Activated CD4-positive, alpha-beta T cell treated with anti-CD3 and anti-CD28 coated beads for 24 hours (primary cell): ENCODE results near the gene TBC1D24.
A peak's percentile ranks its signal among the peaks of the same experiment; 100 is the strongest.

Experiments
- DNase-seq, 2 donors: peaks; one replicate each; pipeline ENCODE4 v3.0.0-alpha.2; 2020; ENCODE audit warnings: low read depth in 2 of 2

TBC1D24 gene

DNA sequence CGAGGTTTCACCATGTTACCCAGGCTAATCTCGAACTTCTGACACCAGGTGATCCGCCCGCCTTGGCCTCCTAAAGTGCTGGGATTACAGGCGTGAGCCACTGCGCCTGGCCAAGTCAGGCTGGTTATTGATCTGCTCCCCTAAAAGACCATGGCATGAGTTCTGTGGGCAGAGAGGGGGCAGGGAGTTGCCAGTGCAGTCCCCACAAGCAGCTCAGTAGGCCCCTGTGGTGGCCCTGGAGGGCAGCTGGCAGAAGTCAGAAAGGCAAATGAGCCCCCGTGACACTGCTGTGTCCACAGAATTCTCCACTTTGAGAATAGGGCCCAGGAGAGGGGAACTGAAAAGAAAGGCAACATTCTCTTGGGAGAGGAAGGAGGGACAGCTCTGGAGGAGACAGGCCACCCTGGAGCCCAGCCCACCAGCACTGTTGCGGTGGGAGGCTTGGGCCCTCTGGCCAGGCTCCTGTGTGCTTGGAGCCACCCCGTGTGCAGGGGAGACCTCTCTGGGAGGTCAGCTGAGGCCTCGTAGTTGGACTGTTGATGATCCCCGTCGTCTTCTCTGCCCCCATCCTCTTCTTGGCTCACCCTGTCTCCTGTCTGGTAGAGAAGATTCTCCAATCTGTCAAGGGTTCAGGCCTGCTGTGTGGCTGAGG is 43.2 kb downstream of the TBC1D24 start:
- no peak for DNase-seq

DNA sequence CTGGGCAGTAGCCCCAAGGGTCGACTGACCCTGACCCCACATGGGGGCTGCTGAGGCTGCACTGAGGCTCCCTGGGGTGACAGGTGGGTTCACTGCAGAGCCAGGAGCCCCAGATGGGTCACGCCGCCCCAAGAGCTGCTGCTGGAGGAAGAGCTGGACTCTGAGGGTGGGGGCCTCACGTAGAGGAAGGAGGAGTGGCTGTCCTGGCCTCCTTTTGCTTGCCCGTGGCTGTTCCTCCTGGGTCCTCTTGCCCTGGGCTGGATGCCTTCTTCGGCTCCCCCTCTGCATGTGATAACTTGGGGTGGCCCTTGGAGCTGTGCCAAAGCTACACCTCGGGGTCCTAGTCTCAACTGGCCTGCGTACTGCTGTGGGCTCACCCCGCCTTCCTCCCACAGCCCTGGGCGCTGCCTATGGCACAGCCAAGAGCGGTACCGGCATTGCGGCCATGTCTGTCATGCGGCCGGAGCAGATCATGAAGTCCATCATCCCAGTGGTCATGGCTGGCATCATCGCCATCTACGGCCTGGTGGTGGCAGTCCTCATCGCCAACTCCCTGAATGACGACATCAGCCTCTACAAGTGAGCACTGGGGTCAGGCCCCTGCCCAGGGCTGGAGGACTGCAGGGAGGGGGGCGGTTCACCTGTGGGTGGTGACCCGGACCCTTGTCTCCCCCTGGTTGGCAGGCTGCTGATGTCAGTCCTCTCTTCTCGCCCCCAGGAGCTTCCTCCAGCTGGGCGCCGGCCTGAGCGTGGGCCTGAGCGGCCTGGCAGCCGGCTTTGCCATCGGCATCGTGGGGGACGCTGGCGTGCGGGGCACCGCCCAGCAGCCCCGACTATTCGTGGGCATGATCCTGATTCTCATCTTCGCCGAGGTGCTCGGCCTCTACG is 44.1 kb downstream of the TBC1D24 start:
- DNase-seq = no peak

DNA sequence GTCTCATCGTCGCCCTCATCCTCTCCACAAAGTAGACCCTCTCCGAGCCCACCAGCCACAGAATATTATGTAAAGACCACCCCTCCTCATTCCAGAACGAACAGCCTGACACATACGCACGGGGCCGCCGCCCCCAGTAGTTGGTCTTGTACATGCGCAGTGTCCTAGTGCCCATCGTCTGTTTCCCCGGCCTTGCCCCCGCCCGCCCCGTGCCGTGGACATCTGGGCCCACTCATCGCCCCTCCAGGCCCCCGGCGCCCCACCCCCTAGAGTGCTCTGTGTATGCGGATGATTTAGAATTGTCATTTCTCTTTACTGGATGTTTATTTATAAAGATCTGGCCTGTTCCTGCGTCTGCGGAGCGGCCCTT is 44.8 kb downstream of the TBC1D24 start:
- no peak for DNase-seq

DNA sequence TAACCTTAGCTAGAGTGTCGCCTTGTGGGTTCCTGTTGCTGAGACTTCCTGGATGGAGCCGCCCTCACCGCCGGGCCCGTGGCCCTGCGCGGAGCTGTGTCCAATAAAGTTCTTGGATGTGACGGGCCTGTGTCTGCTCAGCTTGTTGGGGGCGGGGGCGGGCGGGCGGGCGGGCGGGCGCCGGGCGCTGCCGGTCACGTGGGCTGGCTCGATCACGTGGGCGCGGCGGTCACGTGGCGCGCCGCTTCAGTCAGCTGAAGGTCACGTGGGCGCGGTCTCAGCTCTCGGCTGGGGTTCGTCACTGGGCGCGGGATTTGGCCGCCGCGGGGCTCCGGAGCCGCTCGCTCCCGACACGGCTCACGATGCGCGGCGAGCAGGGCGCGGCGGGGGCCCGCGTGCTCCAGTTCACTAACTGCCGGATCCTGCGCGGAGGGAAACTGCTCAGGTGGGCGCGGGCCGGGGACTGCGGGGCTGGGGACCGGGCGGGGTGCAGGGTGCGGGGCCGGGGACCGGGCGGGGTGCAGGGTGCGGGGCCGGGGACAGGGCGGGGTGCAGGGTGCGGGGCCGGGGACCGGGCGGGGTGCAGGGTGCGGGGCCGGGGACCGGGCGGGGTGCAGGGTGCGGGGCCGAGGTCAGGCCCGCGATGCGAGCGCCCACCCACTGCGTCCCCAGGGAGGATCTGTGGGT is 45.3 kb downstream of the TBC1D24 start, which contains the start of gene AMDHD2:
Gene AMDHD2 (plus strand): TSS at position 275 of the 687 bp plus-strand sequence. CDS start 88 bp downstream, at position 363.
- DNase-seq = peak; percentile 81 to 83

DNA sequence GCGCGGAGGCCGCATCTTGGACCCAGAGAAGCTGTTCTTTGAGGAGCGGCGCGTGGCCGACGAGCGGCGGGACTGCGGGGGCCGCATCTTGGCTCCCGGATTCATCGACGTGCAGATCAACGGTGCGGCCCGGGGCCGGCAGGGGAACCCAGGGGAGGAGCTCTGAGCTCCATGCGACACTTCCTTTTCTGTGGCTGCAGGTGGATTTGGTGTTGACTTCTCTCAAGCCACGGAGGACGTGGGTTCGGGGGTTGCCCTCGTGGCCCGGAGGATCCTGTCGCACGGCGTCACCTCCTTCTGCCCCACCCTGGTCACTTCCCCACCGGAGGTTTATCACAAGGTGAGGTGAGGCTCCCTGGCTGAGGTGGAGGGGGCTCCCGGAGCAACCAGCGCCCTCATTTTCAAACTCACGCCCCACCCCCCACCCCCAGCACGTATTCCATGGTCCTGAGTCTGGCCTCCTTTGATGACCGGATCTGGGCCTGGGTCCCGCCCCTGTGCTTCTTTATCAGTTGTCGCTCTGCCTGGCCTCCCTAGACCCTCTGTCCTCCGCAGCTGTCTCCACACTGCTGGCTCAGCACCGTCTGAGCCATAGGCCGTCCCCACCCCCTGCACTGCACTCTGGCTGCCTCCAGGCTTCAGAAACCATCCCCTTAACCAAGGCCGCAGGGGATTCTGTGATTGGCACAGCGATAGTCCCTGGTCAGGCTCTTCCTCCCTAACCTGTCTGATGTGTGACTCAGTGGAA is 46.0 kb downstream of the TBC1D24 start:
- no peak for DNase-seq

DNA sequence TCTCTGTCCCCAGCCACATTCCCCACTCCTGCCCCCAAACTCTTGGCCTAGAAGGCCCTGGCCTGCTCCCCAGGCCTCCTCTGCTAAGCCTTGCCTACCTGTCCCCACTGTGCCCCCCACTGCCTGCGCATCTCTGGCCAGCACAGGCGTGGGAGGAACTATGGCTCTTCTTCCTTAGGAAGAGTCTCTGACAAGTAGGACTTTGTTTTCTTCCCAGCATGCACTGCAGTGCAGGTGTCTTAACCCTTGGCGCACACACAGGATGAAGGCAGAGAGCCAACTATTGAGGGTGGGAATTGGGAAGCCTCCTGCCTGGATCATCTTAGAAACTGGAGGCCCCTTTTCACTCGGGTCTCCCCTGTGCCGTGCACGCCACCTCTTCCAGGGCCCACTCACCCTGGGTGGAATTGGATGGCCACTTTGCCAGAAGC is 48.9 kb downstream of the TBC1D24 start:
- no peak for DNase-seq

DNA sequence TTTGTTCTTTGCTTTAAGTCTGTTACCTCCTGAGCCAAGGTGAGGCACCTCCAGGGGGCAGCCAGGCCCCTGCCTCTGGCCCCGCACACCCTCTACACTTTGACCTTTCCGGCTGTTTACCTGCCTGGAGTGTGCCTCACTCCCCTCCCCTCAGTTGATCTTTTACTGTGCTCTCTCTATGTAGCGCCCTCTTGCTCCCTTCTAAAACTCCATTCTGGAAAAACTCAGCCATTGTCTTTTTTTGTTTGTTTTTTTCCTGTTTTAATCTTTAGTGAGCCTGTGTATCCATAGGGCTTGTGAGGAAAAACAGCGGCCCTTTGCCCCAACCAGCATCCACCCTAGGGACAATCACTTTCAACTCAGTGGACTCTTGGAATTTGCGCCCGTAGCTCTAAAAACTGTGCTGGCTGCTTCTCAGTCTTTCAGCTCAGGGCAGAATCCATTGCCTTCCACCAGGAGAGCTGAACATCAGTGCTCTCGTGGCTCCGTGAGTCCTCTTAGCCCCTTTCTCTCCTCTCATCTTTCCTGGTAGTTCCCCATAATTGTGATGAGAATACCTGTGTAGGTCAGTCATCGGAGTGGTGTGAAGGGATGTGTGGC is 49.5 kb downstream of the TBC1D24 start:
- no peak for DNase-seq

DNA sequence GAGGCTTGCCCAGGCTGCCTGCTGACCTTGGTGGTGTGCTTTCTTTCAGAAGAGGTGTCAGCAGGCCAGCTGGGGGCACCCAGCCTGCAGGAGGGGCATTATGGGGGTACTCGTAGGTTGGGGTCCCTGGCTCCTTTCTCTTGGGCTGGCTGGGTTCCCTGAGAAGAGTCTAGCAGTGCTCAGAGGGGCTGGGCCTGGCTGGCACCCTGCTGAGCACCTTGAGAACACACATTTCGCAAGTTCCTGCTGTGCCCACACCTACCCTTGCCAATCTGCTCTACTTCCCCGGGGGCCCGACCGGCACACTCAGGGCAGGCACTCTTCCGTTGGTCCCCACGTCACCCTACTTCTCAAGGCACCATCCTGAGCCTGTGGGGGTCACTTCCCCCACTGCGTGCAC is 51.2 kb downstream of the TBC1D24 start:
- no peak for DNase-seq

DNA sequence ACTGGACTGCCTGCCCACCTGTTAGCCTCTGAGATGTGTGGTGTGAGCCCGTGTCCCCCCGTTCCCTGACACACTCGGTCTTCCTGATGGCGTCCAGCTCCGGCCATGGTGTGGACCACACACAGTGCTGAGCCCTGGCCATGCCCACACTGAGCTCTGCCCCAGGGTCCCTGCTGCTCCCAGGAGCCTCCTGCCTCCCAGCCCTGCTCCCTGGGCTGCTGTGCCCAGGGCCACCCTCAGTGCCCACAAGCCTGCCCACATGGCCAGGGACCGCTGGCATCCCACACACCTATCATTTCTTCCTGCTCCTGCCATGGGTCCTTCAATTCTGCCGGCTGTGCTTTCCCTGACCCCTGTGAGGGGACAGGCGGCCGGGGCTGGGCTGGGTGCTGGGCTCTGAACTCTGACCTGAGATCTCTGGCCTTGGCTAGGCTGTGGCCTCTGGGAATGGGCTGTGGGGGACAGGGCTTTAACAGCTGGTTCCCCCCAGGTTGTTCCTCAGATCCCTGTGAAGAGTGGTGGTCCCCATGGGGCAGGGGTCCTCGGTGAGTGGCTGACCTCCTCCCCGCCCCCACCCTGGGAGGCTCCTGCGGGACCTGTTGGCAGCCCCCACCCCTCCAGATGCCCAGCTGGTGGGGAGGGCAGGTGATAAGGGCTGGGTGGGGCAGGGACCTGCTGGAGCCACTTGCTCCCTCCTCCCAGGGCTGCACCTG is 52.3 kb downstream of the TBC1D24 start:
- DNase-seq = no peak

DNA sequence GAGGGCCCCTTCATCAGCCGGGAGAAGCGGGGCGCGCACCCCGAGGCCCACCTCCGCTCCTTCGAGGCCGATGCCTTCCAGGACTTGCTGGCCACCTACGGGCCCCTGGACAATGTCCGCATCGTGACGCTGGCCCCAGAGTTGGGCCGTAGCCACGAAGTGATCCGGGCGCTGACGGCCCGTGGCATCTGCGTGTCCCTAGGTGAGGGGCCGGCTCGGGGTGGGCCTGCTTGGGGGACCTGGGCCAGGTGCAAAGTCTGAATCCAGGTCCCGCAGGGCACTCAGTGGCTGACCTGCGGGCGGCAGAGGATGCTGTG is 52.8 kb downstream of the TBC1D24 start:
- no peak for DNase-seq

DNA sequence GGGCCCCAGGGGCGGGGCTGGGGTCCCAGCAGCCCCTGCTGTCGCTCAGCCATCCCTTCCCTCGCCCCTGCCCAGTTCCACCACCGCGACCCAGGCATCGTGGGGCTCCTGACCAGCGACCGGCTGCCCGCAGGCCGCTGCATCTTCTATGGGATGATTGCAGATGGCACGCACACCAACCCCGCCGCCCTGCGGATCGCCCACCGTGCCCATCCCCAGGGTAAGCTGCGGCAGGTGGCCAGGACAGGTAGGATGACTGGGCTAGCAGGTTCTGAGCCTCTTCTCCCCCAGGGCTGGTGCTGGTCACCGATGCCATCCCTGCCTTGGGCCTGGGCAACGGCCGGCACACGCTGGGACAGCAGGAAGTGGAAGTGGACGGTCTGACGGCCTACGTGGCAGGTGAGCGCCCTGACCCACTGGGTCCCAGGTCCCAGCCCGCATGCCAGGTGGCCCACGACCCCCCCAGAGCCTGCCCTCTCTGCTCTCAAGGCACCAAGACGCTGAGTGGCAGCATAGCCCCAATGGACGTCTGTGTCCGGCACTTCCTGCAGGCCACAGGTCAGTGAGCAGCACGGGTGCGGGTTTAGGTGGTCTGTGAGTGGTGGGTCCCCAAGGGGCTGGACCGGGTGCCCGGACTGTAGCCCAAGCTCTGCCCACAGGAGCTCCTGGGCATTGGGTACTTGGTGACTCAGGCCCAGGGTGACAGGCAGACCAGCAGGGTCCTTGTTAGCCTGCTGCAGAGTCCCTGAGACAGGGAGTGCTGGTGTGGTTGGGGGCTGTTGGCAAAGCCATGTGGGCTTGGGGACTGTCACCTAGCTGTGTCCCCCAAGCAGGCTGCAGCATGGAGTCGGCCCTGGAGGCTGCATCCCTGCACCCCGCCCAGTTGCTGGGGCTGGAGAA is 53.5 kb downstream of the TBC1D24 start:
- no peak for DNase-seq

DNA sequence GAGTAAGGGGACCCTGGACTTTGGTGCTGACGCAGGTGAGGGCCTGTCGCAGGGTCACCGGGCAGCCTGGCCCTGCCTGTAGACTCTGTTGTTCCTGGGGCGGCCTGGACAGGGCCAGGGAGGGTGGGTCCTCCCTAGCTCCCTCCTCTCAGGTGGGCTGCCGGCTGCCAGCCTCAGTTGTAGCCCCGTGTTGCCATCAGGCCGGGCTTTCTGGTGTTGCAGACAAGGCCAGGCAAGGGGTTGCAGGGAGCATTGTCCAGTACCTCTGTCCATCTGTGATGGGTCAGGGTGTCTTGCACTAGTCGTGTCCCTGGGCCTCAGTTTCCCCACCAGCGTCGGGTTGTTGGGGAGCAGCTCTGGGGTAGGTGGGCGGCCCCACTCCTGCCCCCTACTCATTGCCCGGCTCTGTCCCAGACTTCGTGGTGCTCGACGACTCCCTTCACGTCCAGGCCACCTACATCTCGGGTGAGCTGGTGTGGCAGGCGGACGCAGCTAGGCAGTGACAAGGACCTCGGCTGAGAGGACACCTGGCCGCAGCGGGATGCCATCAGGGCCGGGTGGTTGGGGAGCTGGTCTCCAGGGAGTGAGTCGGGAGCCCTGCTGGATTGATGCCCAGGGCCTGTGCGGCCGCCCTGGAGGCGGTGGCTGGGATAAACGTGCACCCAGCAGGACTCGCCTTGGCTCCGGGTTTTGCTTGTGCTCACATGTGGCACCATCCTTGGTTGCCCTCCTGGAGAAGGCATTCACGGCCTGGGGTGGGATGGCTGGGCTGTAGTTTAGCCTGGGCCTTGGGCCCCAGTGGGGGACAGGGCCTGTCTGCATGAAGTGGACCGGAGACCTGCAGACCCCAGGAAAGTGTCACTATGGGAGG is 54.4 kb downstream of the TBC1D24 start:
- no peak for DNase-seq

DNA sequence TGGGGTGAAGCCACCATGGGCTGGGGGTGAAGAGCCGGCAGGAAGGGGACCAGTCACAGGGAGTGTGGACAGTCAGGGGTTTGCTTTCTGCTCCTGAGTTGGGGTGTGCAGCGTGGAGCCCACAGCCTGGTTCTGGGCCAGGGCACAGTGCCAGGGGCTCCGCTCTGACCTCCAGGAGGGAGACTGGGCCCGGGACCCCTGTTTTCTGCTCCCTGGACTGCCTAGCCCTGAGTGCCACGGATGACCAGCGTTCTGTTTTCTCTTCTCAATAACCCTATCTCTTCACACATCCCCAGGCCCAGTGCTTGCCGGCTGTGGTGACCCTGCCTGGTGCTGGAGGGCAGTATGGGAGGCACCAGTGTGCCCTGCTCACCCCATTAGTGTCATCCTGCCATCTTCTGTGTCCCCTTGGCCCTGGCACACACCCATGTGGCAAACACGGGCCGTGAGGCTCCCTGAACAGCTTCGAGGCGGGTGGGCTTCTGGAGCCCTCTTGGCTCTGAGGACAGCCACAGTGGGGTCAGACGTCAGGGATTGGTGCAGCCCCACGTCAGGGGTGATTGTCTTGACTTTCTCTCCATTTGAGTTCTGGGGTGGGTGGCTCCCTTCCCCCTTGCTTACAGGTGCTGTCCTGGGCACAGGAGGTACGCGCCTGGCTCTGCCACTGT is 55.2 kb downstream of the TBC1D24 start:
- DNase-seq = no peak

DNA sequence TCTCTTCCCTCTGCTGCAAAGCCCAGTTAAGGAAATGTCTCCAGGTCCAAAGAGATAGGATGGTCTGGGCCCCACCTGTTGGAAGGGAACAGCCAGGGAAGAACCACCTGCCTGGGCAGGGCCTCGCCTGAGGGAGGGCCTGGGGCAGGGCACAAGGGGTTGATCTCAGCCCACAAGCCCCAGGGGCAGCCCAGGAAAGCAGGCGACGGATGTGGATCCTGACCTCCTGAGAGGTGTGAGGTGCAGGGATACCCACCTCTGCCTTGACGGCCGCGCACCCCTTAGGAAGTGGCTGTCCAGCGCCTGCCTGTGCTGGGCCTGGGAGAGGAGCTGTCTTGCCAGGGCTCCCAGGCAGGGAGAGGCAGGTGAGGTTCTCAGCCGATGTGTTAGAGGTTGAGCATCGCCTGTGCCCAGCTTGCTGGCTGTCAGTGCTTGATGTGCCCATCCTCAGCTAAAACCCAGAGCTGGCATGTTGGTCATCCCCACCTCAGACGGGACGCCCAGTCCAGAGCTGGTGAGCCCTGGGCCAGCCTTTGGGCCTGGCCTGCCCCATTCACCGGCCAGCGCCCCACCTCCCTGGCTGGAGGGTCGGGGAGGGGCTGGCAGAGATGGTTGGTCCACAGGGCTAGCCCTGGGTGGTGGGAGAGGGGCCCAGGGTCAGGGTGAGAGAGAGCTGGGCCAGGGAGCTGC is 55.8 kb downstream of the TBC1D24 start:
- DNase-seq = no peak

DNA sequence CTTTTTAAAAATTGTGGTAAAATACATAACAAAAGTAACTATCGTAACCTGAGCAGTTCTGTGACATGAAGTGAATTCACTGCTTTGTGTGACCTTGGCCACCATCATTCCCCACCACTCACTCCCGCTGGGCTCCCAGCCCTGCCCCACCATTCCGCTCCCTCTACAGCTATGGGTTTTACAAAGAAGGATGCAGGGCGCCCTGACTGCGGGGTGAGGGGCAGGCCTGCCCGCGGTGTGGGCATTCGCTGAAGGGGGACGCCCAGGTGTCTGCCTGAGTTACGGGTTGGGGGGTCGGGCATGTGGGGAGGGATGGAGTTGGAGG is 56.4 kb downstream of the TBC1D24 start, which contains the start of gene CEMP1:
Gene CEMP1 (minus strand): TSS at position 38 of the 325 bp plus-strand sequence. CDS start 335 bp downstream, outside the sequence.
- DNase-seq = no peak

DNA sequence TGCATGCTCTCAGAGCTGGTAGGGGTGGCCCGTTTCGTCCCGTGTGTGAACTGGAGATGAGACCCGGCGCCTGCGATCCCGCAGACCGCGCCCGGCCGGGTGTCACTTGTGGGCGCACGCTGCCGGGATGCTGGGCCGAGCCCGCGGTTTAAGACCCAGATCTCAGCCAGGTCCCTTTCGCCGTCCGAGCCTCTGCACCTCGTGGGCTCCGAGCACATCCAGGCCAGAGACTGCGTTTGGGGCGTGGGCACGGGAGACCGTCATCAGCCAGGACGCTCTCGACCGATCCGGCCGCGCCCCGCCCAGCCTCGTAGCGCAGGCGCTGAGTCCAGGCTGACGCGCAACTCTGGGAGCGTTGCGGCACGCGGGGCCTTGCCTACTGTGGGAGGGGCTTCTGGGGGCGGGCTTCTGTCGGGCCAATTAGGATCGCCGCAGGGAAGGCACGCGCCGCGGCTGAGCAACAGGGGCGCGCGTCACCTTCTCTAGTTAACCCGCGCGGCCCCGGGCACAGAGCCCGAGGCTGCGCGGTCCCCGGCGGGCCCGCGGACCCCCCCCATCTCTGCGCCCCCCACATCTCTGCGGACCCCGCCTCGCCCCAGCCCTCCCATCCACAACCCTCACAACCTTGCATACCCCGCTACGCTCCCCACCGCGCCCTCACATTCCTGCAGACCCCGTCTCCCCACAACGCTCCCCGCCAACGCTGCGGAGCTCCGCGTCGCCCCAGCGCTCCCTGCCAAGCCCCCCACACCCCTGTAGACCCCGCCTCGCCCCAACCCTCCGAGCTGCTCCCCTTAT is 57.0 kb downstream of the TBC1D24 start:
- DNase-seq = peak; percentile 94 to 97
